Measurements from ENCODE around the gene CST7. TPM values are rescaled to one million over a fixed set of nuclear protein-coding genes. Genes with fewer than 3 reads are reported as not detected.

Gene CST7
- total and polyA plus RNA-seq, 2 of the 13 experiments (the other 11 are each of a cell fraction or from before 2014, with no cell fraction given), result not detected

DNA sequence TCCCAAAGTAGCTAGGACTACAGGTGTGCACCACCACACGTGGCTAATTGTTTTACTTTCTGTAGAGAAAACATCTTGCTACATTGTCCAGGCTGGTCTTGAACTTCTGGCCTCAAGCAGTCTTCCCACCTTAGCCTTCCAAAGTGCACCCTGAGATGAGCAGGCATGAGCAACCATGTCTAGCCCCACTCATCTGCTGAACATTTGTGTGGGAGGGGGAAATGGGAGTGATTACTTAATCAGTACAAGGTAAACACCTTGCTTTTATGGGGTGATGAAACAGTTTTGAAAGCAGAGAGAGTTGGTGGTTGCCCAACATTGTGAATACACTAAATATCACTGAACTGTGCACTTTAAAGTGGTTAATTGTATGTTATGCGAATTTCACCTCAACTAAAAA, 38.2 kb downstream of the CST7 start (continued):
- TF ChIP-seq HOXA5 (CRISPR knock-in tag; IDR thresholded peaks at IDR 0.05) (peak; percentile 64; the same call in 1 of the 2 replicates), ZNF180 (CRISPR knock-in tag; IDR thresholded peaks at IDR 0.05; ENCODE audit: borderline replicate concordance, low read depth) (no peak), NR2C2 (CRISPR knock-in tag; IDR thresholded peaks at IDR 0.05; ENCODE audit: borderline replicate concordance) (peak; percentile 79), BCL6 (CRISPR knock-in tag; IDR thresholded peaks at IDR 0.05) (peak; percentile 61), TRAFD1 (CRISPR knock-in tag; IDR thresholded peaks at IDR 0.05; ENCODE audit: borderline replicate concordance) (no peak), MIXL1 (CRISPR knock-in tag; IDR thresholded peaks at IDR 0.05) (peak; percentile 69; the same call in 1 of the 2 replicates), GMEB2 (CRISPR knock-in tag; IDR thresholded peaks at IDR 0.05; ENCODE audit: low read depth) (no peak), TBX2 (CRISPR knock-in tag; IDR thresholded peaks at IDR 0.05; ENCODE audit: borderline replicate concordance) (peak; percentile 73), ZNF564 (CRISPR knock-in tag; IDR thresholded peaks at IDR 0.05) (0 out of 2 replicates have a peak, but pooled peaks have one; percentile 38), ZNF629 (CRISPR knock-in tag; conservative IDR thresholded peaks at IDR 0.05) (peak; percentile 58), ZNF331 (CRISPR knock-in tag; IDR thresholded peaks at IDR 0.05) (peak; percentile 83; the same call in 1 of the 2 replicates), MED13 (CRISPR knock-in tag; IDR thresholded peaks at IDR 0.05) (0 out of 2 replicates have a peak, but pooled peaks have one; percentile 21), FOSL2 (CRISPR knock-in tag; IDR thresholded peaks at IDR 0.05) (peak; percentile 88)
- TF ChIP-seq, protein P1, sequence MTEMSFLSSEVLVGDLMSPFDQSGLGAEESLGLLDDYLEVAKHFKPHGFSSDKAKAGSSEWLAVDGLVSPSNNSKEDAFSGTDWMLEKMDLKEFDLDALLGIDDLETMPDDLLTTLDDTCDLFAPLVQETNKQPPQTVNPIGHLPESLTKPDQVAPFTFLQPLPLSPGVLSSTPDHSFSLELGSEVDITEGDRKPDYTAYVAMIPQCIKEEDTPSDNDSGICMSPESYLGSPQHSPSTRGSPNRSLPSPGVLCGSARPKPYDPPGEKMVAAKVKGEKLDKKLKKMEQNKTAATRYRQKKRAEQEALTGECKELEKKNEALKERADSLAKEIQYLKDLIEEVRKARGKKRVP (CRISPR knock-in tag; IDR thresholded peaks at IDR 0.05), result peak; percentile 50 to 99; a peak in 3 of 4 replicates
- TF ChIP-seq, protein P2, sequence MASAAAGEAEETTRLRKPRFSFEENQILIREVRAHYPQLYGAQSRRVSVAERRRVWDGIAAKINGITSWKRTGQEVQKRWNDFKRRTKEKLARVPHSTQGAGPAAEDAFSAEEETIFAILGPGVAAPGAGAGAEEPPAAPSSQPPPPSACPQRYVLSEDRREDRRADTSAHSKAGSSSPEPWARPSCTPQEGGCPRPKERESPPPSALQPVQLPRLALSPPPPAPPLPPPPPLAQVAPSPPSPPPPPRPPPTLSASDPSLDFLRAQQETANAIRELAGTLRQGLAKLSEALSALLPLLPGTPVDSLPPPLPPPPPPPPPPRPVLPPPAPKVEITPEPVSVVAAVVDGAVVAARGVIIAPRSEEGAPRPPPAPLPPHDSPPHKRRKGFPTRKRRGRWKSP (CRISPR knock-in tag; IDR thresholded peaks at IDR 0.05), result peak; percentile 80; the same call in 1 of the 2 replicates
- TF ChIP-seq, protein P3, sequence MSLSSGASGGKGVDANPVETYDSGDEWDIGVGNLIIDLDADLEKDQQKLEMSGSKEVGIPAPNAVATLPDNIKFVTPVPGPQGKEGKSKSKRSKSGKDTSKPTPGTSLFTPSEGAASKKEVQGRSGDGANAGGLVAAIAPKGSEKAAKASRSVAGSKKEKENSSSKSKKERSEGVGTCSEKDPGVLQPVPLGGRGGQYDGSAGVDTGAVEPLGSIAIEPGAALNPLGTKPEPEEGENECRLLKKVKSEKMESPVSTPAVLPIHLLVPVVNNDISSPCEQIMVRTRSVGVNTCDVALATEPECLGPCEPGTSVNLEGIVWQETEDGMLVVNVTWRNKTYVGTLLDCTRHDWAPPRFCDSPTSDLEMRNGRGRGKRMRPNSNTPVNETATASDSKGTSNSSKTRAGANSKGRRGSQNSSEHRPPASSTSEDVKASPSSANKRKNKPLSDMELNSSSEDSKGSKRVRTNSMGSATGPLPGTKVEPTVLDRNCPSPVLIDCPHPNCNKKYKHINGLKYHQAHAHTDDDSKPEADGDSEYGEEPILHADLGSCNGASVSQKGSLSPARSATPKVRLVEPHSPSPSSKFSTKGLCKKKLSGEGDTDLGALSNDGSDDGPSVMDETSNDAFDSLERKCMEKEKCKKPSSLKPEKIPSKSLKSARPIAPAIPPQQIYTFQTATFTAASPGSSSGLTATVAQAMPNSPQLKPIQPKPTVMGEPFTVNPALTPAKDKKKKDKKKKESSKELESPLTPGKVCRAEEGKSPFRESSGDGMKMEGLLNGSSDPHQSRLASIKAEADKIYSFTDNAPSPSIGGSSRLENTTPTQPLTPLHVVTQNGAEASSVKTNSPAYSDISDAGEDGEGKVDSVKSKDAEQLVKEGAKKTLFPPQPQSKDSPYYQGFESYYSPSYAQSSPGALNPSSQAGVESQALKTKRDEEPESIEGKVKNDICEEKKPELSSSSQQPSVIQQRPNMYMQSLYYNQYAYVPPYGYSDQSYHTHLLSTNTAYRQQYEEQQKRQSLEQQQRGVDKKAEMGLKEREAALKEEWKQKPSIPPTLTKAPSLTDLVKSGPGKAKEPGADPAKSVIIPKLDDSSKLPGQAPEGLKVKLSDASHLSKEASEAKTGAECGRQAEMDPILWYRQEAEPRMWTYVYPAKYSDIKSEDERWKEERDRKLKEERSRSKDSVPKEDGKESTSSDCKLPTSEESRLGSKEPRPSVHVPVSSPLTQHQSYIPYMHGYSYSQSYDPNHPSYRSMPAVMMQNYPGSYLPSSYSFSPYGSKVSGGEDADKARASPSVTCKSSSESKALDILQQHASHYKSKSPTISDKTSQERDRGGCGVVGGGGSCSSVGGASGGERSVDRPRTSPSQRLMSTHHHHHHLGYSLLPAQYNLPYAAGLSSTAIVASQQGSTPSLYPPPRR (CRISPR knock-in tag; IDR thresholded peaks at IDR 0.05; ENCODE audit: borderline replicate concordance), result peak; percentile 62; the same call in 1 of the 2 replicates
- TF ChIP-seq, protein P4, sequence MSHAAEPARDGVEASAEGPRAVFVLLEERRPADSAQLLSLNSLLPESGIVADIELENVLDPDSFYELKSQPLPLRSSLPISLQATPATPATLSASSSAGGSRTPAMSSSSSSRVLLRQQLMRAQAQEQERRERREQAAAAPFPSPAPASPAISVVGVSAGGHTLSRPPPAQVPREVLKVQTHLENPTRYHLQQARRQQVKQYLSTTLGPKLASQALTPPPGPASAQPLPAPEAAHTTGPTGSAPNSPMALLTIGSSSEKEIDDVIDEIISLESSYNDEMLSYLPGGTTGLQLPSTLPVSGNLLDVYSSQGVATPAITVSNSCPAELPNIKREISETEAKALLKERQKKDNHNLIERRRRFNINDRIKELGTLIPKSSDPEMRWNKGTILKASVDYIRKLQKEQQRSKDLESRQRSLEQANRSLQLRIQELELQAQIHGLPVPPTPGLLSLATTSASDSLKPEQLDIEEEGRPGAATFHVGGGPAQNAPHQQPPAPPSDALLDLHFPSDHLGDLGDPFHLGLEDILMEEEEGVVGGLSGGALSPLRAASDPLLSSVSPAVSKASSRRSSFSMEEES (CRISPR knock-in tag; IDR thresholded peaks at IDR 0.05), result 0 out of 2 replicates have a peak, but pooled peaks have one; percentile 36

All from HepG2 (cell line).